ENCODE results near the gene EIF1. TPM values are rescaled to one million over a fixed set of nuclear protein-coding genes. Genes with fewer than 3 reads are reported as not detected.

Gene EIF1
- total RNA-seq, 1 experiment from 2014 or later, result 775 TPM

GRCh38 chr17:41710472-41711090, 21.9 kb downstream of the EIF1 start:
- no peaks in the 10 kb centered on the region for H3K27me3 ChIP-seq (ENCODE audit: insufficient read depth, low read depth)
- DNase-seq, result no peak
- no TSS peak for BruUV-seq (replicated peaks)
- H2AFZ ChIP-seq, result no peak overlapping the region
- intact Hi-C loops (cut with micrococcal nuclease; ENCODE audit: unreplicated experiment), result no loop called here
- peaks cover 4% of the 10 kb centered on the region; the same call in 1 of the 2 replicates for H3F3A ChIP-seq (ENCODE audit: insufficient read depth, low read depth)
- no peaks in the 10 kb centered on the region for H3K79me2 ChIP-seq (ENCODE audit: low read depth)
- H3K4me3 ChIP-seq, result no peak overlapping the region
- no peaks in the 10 kb centered on the region for H3K9me3 ChIP-seq (ENCODE audit: insufficient read depth, low read depth)
- no peaks in the 10 kb centered on the region for H3K4me1 ChIP-seq (replicated peaks; ENCODE audit: insufficient read depth)
- ChIA-PET POLR2A (ENCODE audit: unreplicated experiment) (no interaction called here), CTCF (no interaction called here)
- no peaks in the 10 kb centered on the region for H3K36me3 ChIP-seq (ENCODE audit: low read depth)
- no peak overlapping the region for H3K27ac ChIP-seq
- no peak overlapping the region for H3K4me2 ChIP-seq
- H3K9me2 ChIP-seq (ENCODE audit: insufficient read depth), result no peaks in the 10 kb centered on the region
- H4K20me1 ChIP-seq (ENCODE audit: insufficient read depth), result no peaks in the 10 kb centered on the region
- TF ChIP-seq CTCF (conservative IDR thresholded peaks at IDR 0.05), result no peak

DNA sequence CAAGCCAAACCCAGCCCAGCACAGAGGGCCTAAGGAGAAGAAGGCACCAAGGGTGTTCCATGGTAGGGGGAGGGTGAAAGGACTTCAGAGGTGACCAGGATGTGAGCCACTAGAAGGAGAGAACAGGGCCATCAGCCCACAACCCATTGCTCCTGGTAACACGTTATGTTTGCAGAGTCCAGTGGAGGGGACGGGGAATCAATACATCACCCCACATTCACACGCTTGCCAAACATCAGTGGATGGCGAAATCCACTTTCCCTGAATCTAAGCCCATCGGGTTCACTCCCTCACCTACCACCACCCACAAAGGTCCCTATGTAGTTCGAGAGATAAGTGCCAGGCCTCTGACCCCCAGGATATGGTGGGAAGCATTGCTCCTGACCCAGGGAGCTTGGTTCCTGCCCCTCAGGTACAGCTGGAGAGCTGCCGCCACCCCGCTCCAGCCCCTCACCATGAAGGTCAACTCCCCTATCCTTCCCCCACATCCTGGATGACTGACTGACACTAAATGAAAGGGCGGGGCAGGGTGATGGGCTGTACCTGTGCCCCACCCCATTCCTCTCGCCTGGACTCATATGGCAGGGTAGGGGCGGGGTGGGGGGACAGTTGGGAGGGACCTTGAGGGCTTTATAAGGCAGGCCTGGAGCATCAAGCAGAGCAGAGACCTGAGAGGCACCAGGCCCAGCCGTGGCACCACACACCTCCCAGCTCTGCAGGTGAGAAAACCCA, 23.1 kb downstream of the EIF1 start, which contains the start of gene GAST:
TSS of gene GAST (plus strand) at position 663 of the 732 bp plus-strand sequence. CDS start 3,106 bp downstream, outside the sequence.
- H3K79me2 ChIP-seq (ENCODE audit: low read depth), result no peaks in the 10 kb centered on the region
- TF ChIP-seq EZH2 (IDR thresholded peaks at IDR 0.05; ENCODE audit: low read depth) (no peak), CTCF (conservative IDR thresholded peaks at IDR 0.05) (no peak)
- no peaks in the 10 kb centered on the region for H3K36me3 ChIP-seq (ENCODE audit: low read depth)
- H3K4me3 ChIP-seq, result no peak within 1 kb of the TSS
- H3F3A ChIP-seq (ENCODE audit: insufficient read depth, low read depth), result peaks cover 9% of the 10 kb centered on the region
- ChIA-PET CTCF (no interaction called here), POLR2A (ENCODE audit: unreplicated experiment) (no interaction called here)
- no peak within 1 kb of the TSS for H2AFZ ChIP-seq
- H3K27ac ChIP-seq, result no peak within 1 kb of the TSS
- DNase-seq, result no peak
- H4K20me1 ChIP-seq (ENCODE audit: insufficient read depth), result no peaks in the 10 kb centered on the region
- H3K4me1 ChIP-seq (replicated peaks; ENCODE audit: insufficient read depth), result peaks cover 1% of the 10 kb centered on the region; the same call in 1 of the 2 replicates
- H3K27me3 ChIP-seq (ENCODE audit: insufficient read depth, low read depth), result no peaks in the 10 kb centered on the region
- H3K4me2 ChIP-seq, result no peak within 1 kb of the TSS
- BruUV-seq (replicated peaks), result no TSS peak
- H3K9me2 ChIP-seq (ENCODE audit: insufficient read depth), result no peaks in the 10 kb centered on the region
- H3K9me3 ChIP-seq (ENCODE audit: insufficient read depth, low read depth), result no peaks in the 10 kb centered on the region
- intact Hi-C loops (cut with micrococcal nuclease; ENCODE audit: unreplicated experiment), result no loop called here

GRCh38 chr17:41717408-41718286, 29.0 kb downstream of the EIF1 start:
- Histone ChIP-seq H2AFZ (0 out of 2 replicates have a peak overlapping the region, but pooled peaks have one; percentile 4), H3K4me3 (peak overlapping the region; percentile 28; the same call in 1 of the 2 replicates), H3K9me3 (ENCODE audit: insufficient read depth, low read depth) (no peaks in the 10 kb centered on the region; the same call in 1 of the 2 replicates), H4K20me1 (ENCODE audit: insufficient read depth) (no peaks in the 10 kb centered on the region), H3K9me2 (ENCODE audit: insufficient read depth) (no peaks in the 10 kb centered on the region), H3F3A (ENCODE audit: insufficient read depth, low read depth) (peaks cover 32% of the 10 kb centered on the region), H3K4me1 (replicated peaks; ENCODE audit: insufficient read depth) (peaks cover 19% of the 10 kb centered on the region), H3K27ac (peak overlapping the region; percentile 48), H3K36me3 (ENCODE audit: low read depth) (no peaks in the 10 kb centered on the region), H3K4me2 (peak overlapping the region; percentile 69), H3K27me3 (ENCODE audit: insufficient read depth, low read depth) (no peaks in the 10 kb centered on the region), H3K79me2 (ENCODE audit: low read depth) (no peaks in the 10 kb centered on the region)
- POLR2A ChIA-PET (ENCODE audit: unreplicated experiment), result interaction anchor here (0.6 to 1.1 kb wide), 3 partner anchors 22 to 795 kb away, joined by 4 read pairs; no protein-coding TSS in a partner anchor
- DNase-seq, result peak; percentile 48 to 86
- CTCF ChIA-PET, result no interaction called here
- BruUV-seq (replicated peaks), result no TSS peak
- intact Hi-C loops (cut with micrococcal nuclease; ENCODE audit: unreplicated experiment), result no loop called here
- TF ChIP-seq CTCF (conservative IDR thresholded peaks at IDR 0.05) (no peak), EZH2 (IDR thresholded peaks at IDR 0.05; ENCODE audit: low read depth) (no peak)
